Panc1 (cell line): ENCODE measurements around the gene TMEM100.

Experiments
- CTCF ChIP-seq: fragments of 450-650 bp; IDR thresholded peaks from 2 replicates; pipeline ENCODE4 v1.5.1; 2017; ENCODE audit warnings: mild to moderate bottlenecking
- SIN3A ChIP-seq: IDR thresholded peaks from 2 replicates; pipeline ENCODE4 v1.6.1; 2012; ENCODE audit warnings: low read depth, mild to moderate bottlenecking, low read length, moderate library complexity, borderline replicate concordance; ENCODE audit not compliant: insufficient read depth

GRCh38 chr17:55737976-55738501, 15.4 kb upstream of the TMEM100 start:
- TF ChIP-seq CTCF (no peak), SIN3A (no peak)
